ENCODE results near the gene LDB1.

Gene LDB1, protein sequence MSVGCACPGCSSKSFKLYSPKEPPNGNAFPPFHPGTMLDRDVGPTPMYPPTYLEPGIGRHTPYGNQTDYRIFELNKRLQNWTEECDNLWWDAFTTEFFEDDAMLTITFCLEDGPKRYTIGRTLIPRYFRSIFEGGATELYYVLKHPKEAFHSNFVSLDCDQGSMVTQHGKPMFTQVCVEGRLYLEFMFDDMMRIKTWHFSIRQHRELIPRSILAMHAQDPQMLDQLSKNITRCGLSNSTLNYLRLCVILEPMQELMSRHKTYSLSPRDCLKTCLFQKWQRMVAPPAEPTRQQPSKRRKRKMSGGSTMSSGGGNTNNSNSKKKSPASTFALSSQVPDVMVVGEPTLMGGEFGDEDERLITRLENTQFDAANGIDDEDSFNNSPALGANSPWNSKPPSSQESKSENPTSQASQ

DNA sequence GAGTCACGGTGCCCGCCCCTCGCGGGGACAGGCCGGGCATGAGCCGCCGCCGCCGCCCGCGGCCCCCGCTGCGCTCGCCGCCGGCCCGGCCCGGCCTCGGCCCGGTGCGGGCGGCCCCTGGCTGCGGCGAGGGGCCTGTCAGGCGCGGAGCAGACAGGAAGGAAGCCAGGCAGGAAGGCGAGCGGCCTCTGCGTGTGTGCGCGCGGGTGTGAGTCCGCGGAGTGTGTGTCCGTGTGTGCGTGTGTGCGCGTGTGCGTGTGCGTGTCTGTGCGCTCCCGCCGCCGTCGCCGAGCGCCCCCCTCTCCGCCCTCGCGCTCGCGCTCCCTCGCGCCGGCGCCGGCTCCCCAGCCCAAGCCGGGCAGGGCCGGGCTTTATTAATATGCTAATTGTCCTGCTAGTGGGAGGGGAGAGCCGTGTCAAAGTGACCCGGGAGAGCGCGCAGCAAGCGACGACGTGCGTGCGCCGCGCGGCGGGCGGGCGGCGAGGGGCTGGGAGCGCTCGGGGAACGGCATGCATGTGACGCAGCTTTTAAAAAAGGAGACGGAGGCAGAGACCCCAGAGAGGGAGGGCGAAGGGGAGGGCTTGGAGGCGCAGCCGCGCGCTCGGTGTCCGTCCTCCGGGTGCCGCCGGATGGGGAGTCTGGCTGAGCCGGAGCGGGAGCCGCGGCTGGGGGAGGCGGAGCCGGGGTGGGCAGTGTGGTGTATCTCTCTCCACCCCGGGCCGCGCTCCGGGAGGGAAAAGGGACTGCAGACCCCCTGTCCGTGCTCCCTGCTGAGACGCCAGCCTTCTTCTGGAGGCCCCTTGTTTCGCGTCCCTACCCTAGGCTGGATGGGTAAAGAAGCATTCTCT lies at the start of gene LDB1:
TSS of gene LDB1 (minus strand) at position 227 of the 849 bp plus-strand sequence. CDS start 258 bp downstream, outside the sequence.
- in situ Hi-C loops (cut with MboI; ENCODE audit: low sequenced_read_pairs), result no loop called here

DNA sequence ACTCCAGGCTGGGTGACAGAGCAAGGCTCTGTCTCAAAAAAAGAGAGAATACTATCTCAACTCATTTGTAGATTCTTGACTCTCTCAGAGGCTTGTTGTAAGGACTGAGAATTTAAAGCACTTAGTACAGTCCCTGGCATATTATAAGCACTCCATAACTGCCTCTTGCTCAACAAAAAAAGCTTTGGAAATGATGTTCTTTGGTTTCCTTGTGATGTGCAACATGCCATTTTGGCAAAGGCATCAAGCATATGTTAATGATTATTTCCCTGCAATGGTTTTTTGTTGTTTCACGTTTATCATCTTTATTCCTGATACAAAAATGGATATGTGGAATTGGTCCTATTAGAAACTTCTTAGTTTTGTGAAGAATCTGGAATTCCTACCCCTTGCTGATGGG lies 47.7 kb upstream of the LDB1 start:
- in situ Hi-C loops (cut with MboI; ENCODE audit: low sequenced_read_pairs), result no loop called here

DNA sequence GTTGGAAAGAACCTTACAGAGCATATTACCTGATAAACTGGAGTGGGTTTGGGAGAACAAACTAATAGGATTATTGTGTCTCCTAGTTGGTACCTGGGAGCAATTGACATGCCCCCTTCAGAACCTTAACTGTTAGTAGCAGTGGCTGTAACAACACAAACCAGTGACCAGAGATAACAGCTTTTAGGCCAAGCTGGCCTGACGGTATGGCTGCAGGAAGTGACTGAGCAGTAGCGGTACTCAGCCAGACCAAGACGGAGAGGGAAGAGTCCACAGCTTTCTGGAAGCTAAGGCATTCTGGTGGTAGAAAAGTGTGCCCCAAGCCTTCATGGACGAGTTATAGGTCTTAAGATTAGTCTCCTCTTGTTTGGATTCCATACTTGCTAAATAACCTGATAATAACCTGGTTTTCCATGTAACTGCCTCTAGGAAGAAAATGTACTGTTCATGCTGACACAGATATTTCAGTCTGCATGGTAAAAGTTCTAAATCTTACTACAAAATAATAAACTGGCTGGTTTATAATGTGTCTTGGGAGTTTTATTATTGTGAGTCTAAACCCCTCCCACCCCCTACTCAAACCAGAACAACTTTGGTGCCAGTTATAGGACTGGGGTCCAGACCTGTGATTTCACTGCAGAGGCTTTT lies 43.3 kb upstream of the LDB1 start:
- in situ Hi-C loops (cut with MboI; ENCODE audit: low sequenced_read_pairs), result no loop called here

DNA sequence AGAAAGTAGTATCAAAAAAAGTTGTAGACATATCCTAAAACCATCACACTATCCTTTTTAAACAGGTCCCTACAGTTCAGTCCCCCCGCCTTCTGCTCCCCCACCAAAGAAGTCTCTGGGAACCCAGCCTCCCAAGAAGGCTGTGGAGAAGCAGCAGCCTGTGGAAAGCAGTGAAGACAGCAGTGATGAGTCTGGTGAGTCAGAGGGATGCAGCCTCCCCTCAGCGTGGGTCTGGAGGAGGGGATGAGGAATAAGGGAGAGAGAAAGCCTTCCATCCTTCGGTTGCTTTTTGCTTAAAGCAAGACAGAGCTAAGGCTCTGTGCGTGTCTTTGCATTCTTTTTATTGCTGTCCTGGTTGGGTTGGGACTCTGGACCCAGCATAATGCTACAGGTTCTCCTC lies 39.7 kb upstream of the LDB1 start:
- in situ Hi-C loops (cut with MboI; ENCODE audit: low sequenced_read_pairs), result no loop called here

DNA sequence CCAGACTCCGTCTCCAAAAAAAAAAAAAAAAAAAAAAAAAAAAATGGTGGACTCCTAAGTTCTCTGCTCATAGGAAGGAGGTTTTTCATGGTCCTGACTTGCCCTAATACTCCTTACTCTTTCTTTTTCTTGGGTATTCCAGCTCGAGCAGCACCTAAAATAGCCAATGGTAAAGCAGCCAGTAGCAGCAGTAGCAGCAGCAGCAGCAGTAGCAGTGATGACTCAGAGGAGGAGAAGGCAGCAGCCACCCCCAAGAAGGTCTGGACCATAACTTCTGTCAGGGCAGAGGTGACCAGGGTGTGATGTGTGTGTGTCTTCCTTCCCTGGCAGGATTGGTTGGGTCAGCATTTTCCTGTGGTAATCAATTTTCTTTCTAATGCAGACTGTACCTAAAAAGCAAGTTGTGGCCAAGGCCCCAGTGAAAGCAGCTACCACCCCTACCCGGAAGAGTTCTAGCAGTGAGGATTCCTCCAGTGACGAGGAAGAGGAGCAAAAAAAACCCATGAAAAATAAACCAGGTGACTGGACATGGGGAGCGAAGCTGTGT lies 39.0 kb upstream of the LDB1 start:
- in situ Hi-C loops (cut with MboI; ENCODE audit: low sequenced_read_pairs), result no loop called here

DNA sequence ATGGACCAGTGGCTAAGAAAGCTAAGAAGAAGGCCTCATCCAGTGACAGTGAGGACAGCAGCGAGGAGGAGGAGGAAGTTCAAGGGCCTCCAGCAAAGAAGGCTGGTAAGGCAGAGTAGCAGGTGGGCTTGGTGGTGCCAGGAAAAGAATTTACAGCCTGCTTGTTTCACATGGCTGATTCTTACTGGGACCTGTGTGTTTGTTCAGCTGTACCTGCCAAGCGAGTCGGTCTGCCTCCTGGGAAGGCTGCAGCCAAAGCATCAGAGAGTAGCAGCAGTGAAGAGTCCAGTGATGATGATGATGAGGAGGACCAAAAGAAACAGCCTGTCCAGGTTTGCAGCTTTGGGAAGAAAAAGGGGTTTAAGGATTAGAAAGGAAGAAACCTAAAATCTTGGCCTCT lies 37.1 kb upstream of the LDB1 start:
- in situ Hi-C loops (cut with MboI; ENCODE audit: low sequenced_read_pairs), result no loop called here

DNA sequence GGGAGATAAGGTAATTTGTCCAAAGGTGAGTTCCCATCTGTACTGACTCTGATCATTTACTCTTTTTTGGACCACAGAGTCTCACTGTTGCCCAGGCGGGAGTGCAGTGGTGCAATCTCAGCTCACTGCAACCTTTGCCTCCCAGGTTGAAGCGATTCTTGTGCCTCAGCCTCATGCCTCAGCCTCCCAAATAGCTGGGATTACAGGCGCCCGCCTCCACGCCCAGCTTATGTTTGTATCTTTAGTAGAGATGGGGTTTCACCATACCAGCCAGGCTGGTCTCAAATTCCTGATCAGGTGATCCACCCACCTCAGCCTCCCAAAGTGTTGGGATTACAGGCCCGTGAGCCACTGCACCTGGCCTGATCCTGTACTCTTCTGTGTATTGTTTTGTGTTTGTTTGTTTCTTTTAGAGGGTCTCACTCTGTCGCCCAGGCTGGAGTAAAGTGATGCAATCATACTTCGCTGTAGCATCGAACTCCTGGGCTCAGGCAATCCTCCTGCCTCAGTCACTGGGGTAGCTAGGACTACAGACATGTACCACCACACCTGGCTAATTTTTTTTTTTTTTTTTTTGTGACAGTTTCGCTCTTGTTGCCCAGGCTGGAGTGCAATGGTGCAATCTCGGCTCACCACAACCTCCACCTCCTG lies 34.4 kb upstream of the LDB1 start:
- in situ Hi-C loops (cut with MboI; ENCODE audit: low sequenced_read_pairs), result no loop called here

DNA sequence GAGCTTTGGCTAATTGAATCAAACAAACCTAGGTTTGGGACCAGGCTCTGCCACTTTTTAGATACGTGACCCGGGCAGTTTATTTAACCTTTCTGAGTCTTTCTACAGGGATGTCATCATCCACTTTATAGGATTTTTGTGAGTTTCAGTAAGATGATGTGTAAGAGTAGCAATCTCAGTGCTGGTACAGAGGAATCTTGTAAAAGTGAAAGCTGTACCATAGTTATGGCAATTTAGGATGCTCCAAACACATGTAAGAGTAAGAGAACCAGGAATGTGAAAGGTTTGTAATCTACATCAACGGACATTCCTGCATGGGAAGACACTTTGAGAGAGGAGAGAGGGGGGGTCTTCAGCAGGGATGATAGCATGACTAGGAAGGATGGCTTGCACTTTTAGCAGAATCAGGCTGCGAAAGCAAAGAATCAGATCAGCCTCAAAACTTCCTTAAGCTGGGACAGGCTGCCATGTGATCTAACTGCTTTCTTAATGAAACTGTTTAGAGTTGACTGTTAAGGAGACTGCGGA lies 33.0 kb upstream of the LDB1 start:
- in situ Hi-C loops (cut with MboI; ENCODE audit: low sequenced_read_pairs), result no loop called here

DNA sequence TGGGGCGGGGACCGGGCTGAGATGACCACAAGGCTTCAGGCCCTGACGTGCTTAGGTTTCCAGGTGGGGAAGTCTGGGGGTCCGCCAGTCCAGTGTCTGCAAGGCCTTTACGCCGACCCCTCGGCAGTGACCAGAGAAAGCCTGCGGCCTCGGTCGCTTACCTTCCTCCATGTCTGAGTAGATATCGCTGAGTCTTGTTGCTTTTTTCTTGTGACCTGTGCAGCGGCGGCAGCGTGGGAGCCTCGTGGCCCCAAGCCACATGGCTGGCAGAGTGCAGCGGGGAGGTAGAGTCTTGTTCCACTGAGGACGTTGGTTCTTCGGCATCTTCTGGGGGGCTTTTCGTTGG lies 32.4 kb upstream of the LDB1 start:
- in situ Hi-C loops (cut with MboI; ENCODE audit: low sequenced_read_pairs), result no loop called here

DNA sequence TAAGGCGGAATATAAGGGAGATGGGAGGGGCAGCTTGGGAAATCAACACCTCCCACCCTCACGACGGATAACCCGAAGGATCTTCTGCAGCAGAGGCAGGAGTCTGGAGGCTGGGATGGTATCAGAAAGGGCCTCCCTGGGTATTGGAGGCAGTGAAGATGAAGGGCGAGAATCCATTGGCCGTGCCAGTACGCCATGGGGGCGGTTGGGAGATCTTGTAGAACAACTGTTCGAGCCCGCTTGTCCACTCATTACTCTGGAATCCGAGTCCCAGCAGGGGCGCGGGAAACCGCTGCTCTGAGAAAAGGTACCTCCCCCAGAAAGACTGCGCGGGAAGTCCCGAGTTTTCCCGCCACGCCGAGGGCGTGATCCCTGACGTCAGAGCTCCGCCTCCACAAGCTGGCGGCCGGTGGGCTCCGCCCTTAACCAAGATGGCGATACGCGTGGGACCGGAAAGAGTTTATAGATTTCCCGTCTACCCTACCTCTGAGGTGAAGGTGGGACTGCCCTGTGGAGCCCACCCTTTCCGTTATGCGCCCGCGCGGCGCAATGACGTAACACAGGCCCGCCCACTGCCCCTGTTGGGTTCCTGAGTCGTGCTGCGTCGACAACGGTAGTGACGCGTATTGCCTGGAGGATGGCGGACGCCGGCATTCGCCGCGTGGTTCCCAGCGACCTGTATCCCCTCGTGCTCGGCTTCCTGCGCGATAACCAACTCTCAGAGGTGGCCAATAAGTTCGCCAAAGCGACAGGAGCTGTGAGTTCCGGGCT lies 31.8 kb upstream of the LDB1 start, which contains the start of gene NOLC1:
TSS of gene NOLC1 (plus strand) at position 616 of the 771 bp plus-strand sequence. CDS start at position 638, 22 bp downstream.
- in situ Hi-C loops (cut with MboI; ENCODE audit: low sequenced_read_pairs), result no loop called here

DNA sequence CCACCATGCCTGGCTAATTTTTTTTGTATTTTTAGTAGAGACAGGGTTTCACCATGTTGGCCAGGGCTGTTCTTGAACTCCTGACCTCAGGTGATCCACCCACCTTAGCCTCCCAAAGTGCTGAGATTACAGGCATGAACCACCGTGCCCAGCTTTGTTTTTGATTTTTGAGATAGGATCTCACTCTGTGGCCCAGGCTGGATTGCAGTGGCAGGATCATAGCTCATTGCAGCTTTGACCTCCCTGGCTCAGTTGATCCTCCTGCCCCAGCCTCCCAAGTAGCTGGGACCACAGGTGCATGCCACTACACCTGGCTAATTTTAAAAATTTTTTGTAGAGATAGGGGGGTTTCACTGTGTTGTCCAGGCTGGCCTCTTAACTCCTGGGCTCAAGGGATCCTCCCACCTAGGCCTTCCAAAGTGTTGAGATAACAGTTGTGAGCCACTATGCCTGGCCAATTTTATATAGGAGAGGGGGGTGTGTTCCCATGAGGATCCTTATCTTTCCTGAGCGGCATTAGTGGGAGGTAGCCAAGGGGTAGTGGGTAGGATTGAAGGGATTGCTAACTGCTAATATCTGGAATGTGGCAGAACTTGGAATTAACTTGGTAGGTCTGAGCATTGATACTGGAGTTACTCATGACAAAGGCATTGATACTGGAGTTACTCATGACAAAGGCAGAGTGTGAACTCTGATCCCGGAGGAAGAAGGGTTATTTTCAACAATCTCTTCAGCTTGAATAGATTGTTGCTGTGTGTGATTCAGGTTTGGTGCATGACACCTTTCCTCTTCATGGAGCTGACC lies 31.0 kb upstream of the LDB1 start:
- in situ Hi-C loops (cut with MboI; ENCODE audit: low sequenced_read_pairs), result no loop called here

DNA sequence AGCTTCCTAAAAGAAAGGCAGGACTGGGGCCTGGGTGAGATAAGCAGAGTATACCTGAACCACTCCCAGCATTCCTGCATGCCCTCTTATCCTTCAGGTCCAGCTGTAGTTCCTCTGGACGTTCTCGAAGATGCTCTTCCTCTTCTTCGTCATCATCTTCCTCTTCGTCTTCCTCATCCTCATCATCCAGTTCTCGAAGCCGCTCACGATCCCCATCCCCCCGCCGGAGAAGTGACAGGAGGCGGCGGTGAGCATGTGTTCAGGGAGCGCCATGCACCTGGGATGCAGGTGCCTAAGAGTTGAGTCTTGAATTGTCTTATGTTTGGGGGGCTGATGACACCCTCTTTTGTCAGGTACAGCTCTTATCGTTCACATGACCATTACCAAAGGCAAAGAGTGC lies 28.1 kb upstream of the LDB1 start:
- in situ Hi-C loops (cut with MboI; ENCODE audit: low sequenced_read_pairs), result no loop called here

DNA sequence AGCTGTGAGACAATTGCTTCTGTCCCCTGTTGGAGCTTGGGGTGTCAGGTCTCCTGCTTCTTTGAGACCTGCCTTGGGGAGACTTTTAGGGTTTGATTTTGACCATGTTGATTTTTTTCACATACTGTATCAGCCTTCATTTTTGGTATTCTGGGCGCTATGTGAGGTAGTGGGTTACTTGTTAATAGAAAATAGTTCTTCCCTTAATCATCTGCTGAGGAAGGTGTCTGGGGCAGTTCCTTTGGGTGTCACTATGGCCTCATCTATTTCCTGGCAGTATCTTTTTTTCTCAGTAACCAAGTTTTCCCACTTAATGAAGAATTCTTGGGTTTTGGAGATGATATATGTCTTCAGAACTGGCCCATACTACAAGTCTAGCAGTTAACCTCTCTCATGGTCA lies 27.4 kb upstream of the LDB1 start:
- in situ Hi-C loops (cut with MboI; ENCODE audit: low sequenced_read_pairs), result no loop called here

DNA sequence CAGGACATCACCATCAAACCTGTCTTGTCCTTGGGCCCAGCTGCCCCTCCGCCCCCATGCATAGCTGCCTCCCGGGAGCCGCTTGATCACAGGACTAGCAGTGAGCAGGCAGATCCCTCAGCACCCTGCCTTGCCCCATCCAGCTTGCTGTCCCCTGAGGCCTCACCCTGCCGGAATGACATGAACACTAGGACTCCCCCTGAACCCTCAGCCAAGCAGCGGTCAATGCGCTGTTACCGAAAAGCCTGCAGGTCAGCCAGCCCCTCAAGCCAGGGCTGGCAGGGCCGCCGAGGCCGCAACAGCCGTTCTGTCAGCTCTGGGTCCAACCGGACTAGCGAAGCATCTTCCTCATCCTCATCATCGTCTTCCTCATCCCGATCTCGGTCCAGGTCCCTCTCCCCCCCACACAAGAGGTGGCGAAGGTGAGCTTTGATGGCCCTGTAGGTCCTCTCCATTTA lies 26.8 kb upstream of the LDB1 start:
- in situ Hi-C loops (cut with MboI; ENCODE audit: low sequenced_read_pairs), result no loop called here

DNA sequence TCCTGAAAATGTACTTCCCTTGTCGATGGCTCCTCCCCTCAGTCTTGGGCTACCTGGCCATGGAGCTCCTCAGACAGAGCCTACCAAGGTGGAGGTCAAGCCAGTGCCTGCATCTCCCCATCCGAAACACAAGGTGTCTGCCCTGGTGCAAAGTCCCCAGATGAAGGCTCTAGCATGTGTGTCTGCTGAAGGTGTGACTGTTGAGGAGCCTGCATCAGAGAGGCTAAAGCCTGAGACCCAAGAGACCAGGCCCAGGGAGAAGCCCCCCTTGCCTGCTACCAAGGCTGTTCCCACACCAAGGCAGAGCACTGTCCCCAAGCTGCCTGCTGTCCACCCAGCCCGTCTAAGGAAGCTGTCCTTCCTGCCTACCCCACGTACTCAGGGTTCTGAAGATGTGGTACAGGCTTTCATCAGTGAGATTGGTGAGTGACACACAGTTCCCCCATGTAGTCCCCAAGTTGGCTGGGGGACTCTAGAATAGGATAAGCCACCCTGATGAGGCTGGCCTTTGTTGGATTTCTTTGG lies 21.5 kb upstream of the LDB1 start:
- in situ Hi-C loops (cut with MboI; ENCODE audit: low sequenced_read_pairs), result no loop called here

DNA sequence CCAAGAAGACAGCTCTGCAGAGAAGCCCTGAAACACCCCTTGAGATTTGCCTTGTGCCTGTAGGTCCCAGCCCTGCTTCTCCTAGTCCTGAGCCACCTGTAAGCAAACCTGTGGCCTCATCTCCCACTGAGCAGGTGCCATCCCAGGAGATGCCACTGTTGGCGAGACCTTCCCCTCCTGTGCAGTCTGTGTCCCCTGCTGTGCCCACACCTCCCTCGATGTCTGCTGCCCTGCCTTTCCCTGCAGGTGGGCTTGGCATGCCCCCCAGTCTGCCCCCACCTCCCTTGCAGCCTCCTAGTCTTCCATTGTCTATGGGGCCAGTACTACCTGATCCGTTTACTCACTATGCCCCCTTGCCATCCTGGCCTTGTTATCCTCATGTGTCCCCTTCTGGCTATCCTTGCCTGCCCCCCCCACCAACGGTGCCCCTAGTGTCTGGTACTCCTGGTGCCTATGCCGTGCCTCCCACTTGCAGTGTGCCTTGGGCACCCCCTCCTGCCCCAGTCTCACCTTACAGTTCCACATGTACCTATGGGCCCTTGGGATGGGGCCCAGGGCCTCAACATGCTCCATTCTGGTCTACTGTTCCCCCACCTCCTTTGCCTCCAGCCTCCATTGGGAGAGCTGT lies 20.9 kb upstream of the LDB1 start:
- in situ Hi-C loops (cut with MboI; ENCODE audit: low sequenced_read_pairs), result no loop called here

DNA sequence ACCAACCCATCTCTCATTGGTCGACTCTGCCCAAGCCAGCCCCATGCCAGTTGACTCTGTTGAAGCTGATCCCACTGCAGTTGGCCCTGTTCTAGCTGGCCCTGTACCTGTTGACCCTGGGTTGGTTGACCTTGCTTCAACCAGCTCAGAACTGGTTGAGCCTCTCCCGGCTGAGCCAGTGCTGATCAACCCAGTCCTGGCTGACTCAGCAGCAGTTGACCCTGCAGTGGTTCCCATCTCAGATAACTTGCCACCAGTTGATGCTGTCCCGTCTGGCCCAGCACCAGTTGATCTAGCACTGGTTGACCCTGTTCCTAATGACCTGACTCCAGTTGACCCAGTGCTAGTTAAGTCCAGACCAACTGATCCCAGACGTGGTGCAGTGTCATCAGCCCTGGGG lies 20.1 kb upstream of the LDB1 start:
- in situ Hi-C loops (cut with MboI; ENCODE audit: low sequenced_read_pairs), result no loop called here
